SK-N-SH (cell line): ENCODE results near the gene ATXN7L2. TPM values are rescaled to one million over a fixed set of nuclear protein-coding genes. Genes with fewer than 3 reads are reported as not detected.

Source experiments
- CTCF ChIA-PET: fragments of 300-600, 350-600 bp; formaldehyde crosslinking; extraction: SDS; loops from one replicate; lab custom pipeline; 2021; lab: Yijun Ruan, JAX
- POLR2A ChIA-PET: fragments of 350-600 bp; sonication (Branson Sonifier 250); formaldehyde crosslinking; extraction: SDS; loops from one replicate; lab custom pipeline; 2020; ENCODE audit warnings: antibody characterized with exemption, inconsistent platforms; lab: Yijun Ruan, JAX
- DNase-seq: peaks from one replicate; pipeline ENCODE4 v3.0.0; 2012
- H2AFZ ChIP-seq: fragments of 200-600 bp; sonication (generic); 2 replicates; pipeline ENCODE4 v1.8.1; 2016; ENCODE audit warnings: antibody characterized with exemption, mild to moderate bottlenecking, low read depth
- H3F3A ChIP-seq: fragments of 200-600 bp; sonication (generic); replicated peaks from 2 replicates; pipeline ENCODE3; 2016; ENCODE audit warnings: antibody characterized with exemption, mild to moderate bottlenecking; ENCODE audit not compliant: insufficient read depth
- H3K27ac ChIP-seq, 2 experiments: fragments of 200-500 bp in 1 of 2; fragments of 200-600 bp in 1 of 2; sonication (Bioruptor generic) in 1 of 2; sonication (generic), shearing (Covaris generic) in 1 of 2; 2 replicates each; pipeline versions ENCODE4 v1.5.1 to v1.6.1; 2014 to 2016; ENCODE audit warnings: low read depth in 2 of 2, inconsistent platforms in 1 of 2, low read length in 1 of 2, mild to moderate bottlenecking in 1 of 2, mixed read lengths in 1 of 2
- H3K27me3 ChIP-seq: fragments of 200-600 bp; sonication (generic), shearing (Covaris generic); 2 replicates; pipeline ENCODE4 v1.6.1; 2016; ENCODE audit warnings: mixed run types; ENCODE audit not compliant: insufficient read depth
- H3K36me3 ChIP-seq, 2 experiments: fragments of 200-500 bp in 1 of 2; fragments of 200-600 bp in 1 of 2; sonication (Bioruptor generic) in 1 of 2; sonication (generic) in 1 of 2; replicated peaks in 1 of 2; 2 replicates each; pipeline versions ENCODE3 to v1.5.1; 2014 to 2016; ENCODE audit warnings: low read length in 1 of 2, mild to moderate bottlenecking in 1 of 2; ENCODE audit not compliant: insufficient read depth in 2 of 2, control insufficient read depth in 1 of 2
- H3K4me1 ChIP-seq, 2 experiments: fragments of 200-500 bp in 1 of 2; fragments of 200-600 bp in 1 of 2; sonication (Bioruptor generic) in 1 of 2; sonication (generic), shearing (Covaris generic) in 1 of 2; 2 replicates each; pipeline versions ENCODE4 v1.5.1 to v1.6.1; 2014 to 2016; ENCODE audit warnings: low read depth in 1 of 2, low read length in 1 of 2, mixed run types in 1 of 2; ENCODE audit not compliant: insufficient read depth in 2 of 2, control insufficient read depth in 1 of 2
- H3K4me2 ChIP-seq: fragments of 200-600 bp; sonication (generic), shearing (Covaris generic); 2 replicates; pipeline ENCODE4 v1.6.1; 2017; ENCODE audit warnings: mixed run types
- H3K4me3 ChIP-seq, 2 experiments: fragments of 200-500 bp in 1 of 2; fragments of 200-600 bp in 1 of 2; sonication (Bioruptor generic) in 1 of 2; sonication (generic), shearing (Covaris generic) in 1 of 2; 2 replicates each; pipeline versions ENCODE4 v1.5.1 to v1.8.1; 2014 to 2016; ENCODE audit warnings: low read depth in 2 of 2, inconsistent platforms in 1 of 2, low read length in 1 of 2, mild to moderate bottlenecking in 1 of 2, mixed read lengths in 1 of 2, moderate library complexity in 1 of 2
- H3K79me2 ChIP-seq: fragments of 200-600 bp; sonication (generic); 2 replicates; pipeline ENCODE4 v1.8.1; 2017; ENCODE audit warnings: mild to moderate bottlenecking; ENCODE audit not compliant: insufficient read depth
- H3K9ac ChIP-seq: fragments of 200-600 bp; sonication (generic); 2 replicates; pipeline ENCODE4 v1.6.1; 2017; ENCODE audit warnings: mixed run types
- H3K9me2 ChIP-seq: fragments of 200-600 bp; sonication (generic); 2 replicates; pipeline ENCODE4 v1.6.1; 2017; ENCODE audit warnings: mixed run types
- H3K9me3 ChIP-seq: fragments of 200-600 bp; sonication (generic); 2 replicates; pipeline ENCODE4 v1.6.1; 2017; ENCODE audit warnings: mixed run types, mild to moderate bottlenecking, moderate library complexity
- H4K20me1 ChIP-seq: fragments of 200-600 bp; sonication (generic); 2 replicates; pipeline ENCODE4 v1.6.1; 2017; ENCODE audit warnings: mild to moderate bottlenecking, mixed run types; ENCODE audit not compliant: insufficient read depth
- CHD2 ChIP-seq: fragments of 150-350 bp; IDR thresholded peaks from 2 replicates; pipeline ENCODE4 v1.6.1; 2018; ENCODE audit warnings: low read length; ENCODE audit not compliant: partially characterized antibody
- ELF1 ChIP-seq: IDR thresholded peaks from 2 replicates; pipeline ENCODE4 v1.4.0; 2012
- FOXM1 ChIP-seq: IDR thresholded peaks from 2 replicates; pipeline ENCODE4 v1.4.0; 2012; ENCODE audit warnings: low read depth, mild to moderate bottlenecking
- MXI1 ChIP-seq: IDR thresholded peaks from 2 replicates; pipeline ENCODE4 v1.6.1; 2012; ENCODE audit warnings: mild to moderate bottlenecking, low read depth, low read length, improper control_type of control experiment
- NRF1 ChIP-seq: IDR thresholded peaks from 2 replicates; pipeline ENCODE4 v1.6.1; 2012; ENCODE audit warnings: low read depth, mild to moderate bottlenecking, low read length
- RXRA ChIP-seq: IDR thresholded peaks from 2 replicates; pipeline ENCODE4 v1.4.0; 2012; ENCODE audit warnings: low read depth, mild to moderate bottlenecking, borderline replicate concordance
- SMC3 ChIP-seq: IDR thresholded peaks from 2 replicates; pipeline ENCODE4 v1.6.1; 2012; ENCODE audit warnings: low read depth, low read length, improper control_type of control experiment
- USF2 ChIP-seq: fragments of 150-350 bp; IDR thresholded peaks from 2 replicates; pipeline ENCODE4 v1.6.1; 2017; ENCODE audit warnings: antibody characterized with exemption, low read length, low read depth, borderline replicate concordance
- WGBS: methylation state at CpG from one replicate; pipeline ENCODE4 v1.1.6; 2017; ENCODE audit warnings: low lambda C conversion rate; 5-methylcytosine and 5-hydroxymethylcytosine counted together
- polyA plus RNA-seq, 3 experiments: library from polyadenylated mRNA; depleted of rRNA; stranded (reverse); fragments of >200 nt; gene quantifications; 2 replicates each; pipeline ENCODE4 v1.2.3, GENCODE V29; 2012
- TF ChIP-seq, protein P1 (sequence below): IDR thresholded peaks from 2 replicates; pipeline ENCODE4 v1.4.0; 2012; ENCODE audit warnings: low read depth, borderline replicate concordance

ATXN7L2 gene
- polyA plus RNA-seq, 1 of the 3 experiments (the other 2 are of a cell fraction), result 4.0 TPM

DNA sequence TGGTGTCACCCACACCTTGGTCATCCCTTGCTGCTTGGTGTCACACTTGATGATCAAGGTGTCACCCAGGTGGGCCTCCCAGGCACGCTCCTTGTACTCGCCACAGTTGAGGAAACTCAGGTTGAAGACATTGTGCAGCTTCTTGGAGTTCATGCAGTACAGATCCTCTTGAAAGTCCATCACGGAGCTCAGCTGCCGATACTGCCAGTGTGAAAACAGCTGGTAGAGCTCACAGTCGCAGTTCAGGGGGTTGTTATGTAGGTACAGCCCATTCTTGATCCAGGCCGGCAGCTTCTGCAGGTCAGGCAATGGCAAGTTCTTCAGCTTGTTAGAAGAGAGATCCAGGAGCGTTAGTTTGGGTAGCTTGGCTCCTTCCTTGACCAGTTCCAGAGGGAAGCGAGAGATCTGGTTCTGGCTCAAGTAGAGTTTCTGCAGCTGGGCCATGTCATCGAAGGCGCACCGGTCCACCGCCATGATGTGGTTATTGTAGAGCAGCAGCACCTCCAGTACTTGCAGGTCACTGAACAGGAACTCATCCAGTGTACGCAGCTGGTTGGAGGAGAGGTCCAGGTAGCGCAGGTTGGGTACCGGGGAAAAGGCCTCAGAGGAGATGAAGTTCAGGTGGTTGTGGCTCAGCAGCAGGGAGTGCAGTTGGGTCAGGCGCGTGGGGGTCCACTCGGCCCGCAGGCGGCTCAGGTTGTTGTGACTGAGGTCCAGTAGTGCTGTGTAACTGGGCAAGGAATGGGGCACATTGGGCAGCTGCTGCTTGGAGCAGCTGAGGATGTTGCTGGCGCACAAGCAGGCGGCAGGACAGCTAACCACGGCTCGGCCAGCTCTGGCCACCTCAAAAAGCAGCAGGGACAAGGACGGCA lies 24.5 kb downstream of the ATXN7L2 start:
- H3K9ac ChIP-seq, result no peak overlapping the region
- ChIA-PET POLR2A (interaction anchor here (1.0 kb wide), 1 partner anchor 25 kb away, joined by 3 read pairs; the partner anchor contains the start of gene ATXN7L2), CTCF (interaction anchor here (1.2 to 40.2 kb wide), 5 partner anchors 9 to 142 kb away, joined by 3 to 1710 read pairs (median 72); partner anchors contain the start of genes ATXN7L2, CYB561D1 and GPR61)
- 97% methylated on average over 23 of the region's 25 CpGs for WGBS
- no peak for TF ChIP-seq CHD2
- TF ChIP-seq RXRA, result no peak
- TF ChIP-seq ELF1, result no peak
- no peaks in the 10 kb centered on the region for H3K36me3 ChIP-seq
- DNase-seq, result no peak
- no peak overlapping the region for H3K27ac ChIP-seq
- no peaks in the 10 kb centered on the region; the same call in 1 of the 2 replicates for H3K27me3 ChIP-seq
- no peaks in the 10 kb centered on the region for H3K9me2 ChIP-seq
- H3K4me1 ChIP-seq, result peaks cover 0 to 11% of the 10 kb centered on the region in 2 experiments; a peak in 1 of 4 replicates
- no peaks in the 10 kb centered on the region for H3K79me2 ChIP-seq
- no peaks in the 10 kb centered on the region for H4K20me1 ChIP-seq
- no peaks in the 10 kb centered on the region for H3F3A ChIP-seq
- no peak overlapping the region for H3K4me2 ChIP-seq
- no peaks in the 10 kb centered on the region for H3K9me3 ChIP-seq
- no peak overlapping the region for H3K4me3 ChIP-seq
- H2AFZ ChIP-seq, result no peak overlapping the region

DNA sequence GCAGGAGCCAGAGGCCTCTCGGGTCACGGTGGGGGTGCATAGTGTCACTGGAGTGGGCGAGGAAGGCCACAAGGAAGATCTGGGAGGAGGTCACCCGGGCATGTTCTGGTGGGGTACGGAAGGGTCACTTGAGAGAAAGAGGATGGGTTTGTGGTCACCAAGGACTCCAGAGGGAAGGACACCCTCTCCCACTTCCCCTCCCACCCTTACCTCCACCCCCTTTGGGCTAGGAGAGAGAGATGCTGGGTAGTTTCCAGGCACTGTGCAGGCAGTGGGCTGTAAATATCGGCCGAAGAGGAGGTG lies 25.1 kb downstream of the ATXN7L2 start:
- no peaks in the 10 kb centered on the region; the same call in 1 of the 2 replicates for H3K27me3 ChIP-seq
- peak overlapping the region in 1 of 2 experiments; percentile 69; a peak in 2 of 4 replicates for H3K4me3 ChIP-seq
- ChIA-PET CTCF (interaction anchor here (1.2 to 40.2 kb wide), 5 partner anchors 10 to 476 kb away, joined by 5 to 1710 read pairs (median 72); partner anchors contain the start of genes AHCYL1, ATXN7L2, CYB561D1 and GPR61), POLR2A (interaction anchor here (1.0 to 1.4 kb wide), 3 partner anchors 10 to 25 kb away, joined by 3 read pairs; partner anchors contain the start of gene ATXN7L2)
- peak overlapping the region; percentile 92 for H3K4me2 ChIP-seq
- DNase-seq, result no peak
- H3K36me3 ChIP-seq, result no peaks in the 10 kb centered on the region
- no peaks in the 10 kb centered on the region for H4K20me1 ChIP-seq
- H3K9me3 ChIP-seq, result no peaks in the 10 kb centered on the region
- H3K79me2 ChIP-seq, result no peaks in the 10 kb centered on the region
- no peaks in the 10 kb centered on the region for H3K9me2 ChIP-seq
- no peak overlapping the region for H2AFZ ChIP-seq
- WGBS, result 96% methylated on average over 6 of the region's 7 CpGs
- H3F3A ChIP-seq, result no peaks in the 10 kb centered on the region
- TF ChIP-seq USF2 (no peak), MXI1 (no peak), FOXM1 (no peak), NRF1 (no peak), SMC3 (no peak)
- TF ChIP-seq, protein P1, sequence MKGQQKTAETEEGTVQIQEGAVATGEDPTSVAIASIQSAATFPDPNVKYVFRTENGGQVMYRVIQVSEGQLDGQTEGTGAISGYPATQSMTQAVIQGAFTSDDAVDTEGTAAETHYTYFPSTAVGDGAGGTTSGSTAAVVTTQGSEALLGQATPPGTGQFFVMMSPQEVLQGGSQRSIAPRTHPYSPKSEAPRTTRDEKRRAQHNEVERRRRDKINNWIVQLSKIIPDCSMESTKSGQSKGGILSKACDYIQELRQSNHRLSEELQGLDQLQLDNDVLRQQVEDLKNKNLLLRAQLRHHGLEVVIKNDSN, result no peak
- peaks cover 0 to 11% of the 10 kb centered on the region in 2 experiments; a peak in 1 of 4 replicates for H3K4me1 ChIP-seq
- H3K9ac ChIP-seq, result no peak overlapping the region
- no peak overlapping the region for H3K27ac ChIP-seq
